Measurements from ENCODE around the gene FBXO34. TPM values are rescaled to one million over a fixed set of nuclear protein-coding genes. Genes with fewer than 3 reads are reported as not detected.

Gene FBXO34
- total RNA-seq, 1 experiment from 2014 or later = 13.9 TPM

DNA sequence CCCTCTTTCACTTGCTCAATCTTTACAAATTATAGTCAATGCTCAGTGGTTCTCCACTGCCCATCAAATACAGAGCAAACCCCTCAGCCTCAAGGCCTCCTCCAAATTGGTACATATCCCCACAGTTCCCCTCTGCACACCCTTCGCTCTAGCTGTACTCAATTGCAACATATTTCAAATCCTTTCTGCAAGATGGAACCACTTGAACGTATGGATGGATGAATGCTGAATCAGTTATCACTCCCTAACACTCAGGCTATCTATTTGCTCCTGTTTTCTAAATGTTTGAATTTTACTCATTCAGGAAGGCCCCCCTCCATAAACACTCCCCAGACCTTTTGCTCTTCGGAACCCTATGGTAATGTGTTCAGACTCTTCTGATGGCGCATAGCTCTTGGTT is 115.9 kb downstream of the FBXO34 start (continued):
- TF ChIP-seq, protein P1, sequence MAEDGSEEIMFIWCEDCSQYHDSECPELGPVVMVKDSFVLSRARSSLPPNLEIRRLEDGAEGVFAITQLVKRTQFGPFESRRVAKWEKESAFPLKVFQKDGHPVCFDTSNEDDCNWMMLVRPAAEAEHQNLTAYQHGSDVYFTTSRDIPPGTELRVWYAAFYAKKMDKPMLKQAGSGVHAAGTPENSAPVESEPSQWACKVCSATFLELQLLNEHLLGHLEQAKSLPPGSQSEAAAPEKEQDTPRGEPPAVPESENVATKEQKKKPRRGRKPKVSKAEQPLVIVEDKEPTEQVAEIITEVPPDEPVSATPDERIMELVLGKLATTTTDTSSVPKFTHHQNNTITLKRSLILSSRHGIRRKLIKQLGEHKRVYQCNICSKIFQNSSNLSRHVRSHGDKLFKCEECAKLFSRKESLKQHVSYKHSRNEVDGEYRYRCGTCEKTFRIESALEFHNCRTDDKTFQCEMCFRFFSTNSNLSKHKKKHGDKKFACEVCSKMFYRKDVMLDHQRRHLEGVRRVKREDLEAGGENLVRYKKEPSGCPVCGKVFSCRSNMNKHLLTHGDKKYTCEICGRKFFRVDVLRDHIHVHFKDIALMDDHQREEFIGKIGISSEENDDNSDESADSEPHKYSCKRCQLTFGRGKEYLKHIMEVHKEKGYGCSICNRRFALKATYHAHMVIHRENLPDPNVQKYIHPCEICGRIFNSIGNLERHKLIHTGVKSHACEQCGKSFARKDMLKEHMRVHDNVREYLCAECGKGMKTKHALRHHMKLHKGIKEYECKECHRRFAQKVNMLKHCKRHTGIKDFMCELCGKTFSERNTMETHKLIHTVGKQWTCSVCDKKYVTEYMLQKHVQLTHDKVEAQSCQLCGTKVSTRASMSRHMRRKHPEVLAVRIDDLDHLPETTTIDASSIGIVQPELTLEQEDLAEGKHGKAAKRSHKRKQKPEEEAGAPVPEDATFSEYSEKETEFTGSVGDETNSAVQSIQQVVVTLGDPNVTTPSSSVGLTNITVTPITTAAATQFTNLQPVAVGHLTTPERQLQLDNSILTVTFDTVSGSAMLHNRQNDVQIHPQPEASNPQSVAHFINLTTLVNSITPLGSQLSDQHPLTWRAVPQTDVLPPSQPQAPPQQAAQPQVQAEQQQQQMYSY (CRISPR knock-in tag; IDR thresholded peaks at IDR 0.05) = no peak
- TF ChIP-seq GABPB1 (CRISPR knock-in tag; IDR thresholded peaks at IDR 0.05) = no peak

- no peaks in the 10 kb centered on the region for H3K4me1 Mint-ChIP-seq
- no peak for ATAC-seq
- CTCF ChIA-PET = no interaction called here
- H3K27me3 Mint-ChIP-seq (ENCODE audit: low read depth) = no peaks in the 10 kb centered on the region
- H3K27ac Mint-ChIP-seq = no peak overlapping the region
- POLR2A ChIA-PET = no interaction called here
- H3K36me3 Mint-ChIP-seq = peaks cover 16% of the 10 kb centered on the region
- TF ChIP-seq CREM (CRISPR knock-in tag; IDR thresholded peaks at IDR 0.05) = no peak
- no peak for TF ChIP-seq NFE2L1 (CRISPR knock-in tag; IDR thresholded peaks at IDR 0.05)
- TF ChIP-seq FOXK1 (CRISPR knock-in tag; IDR thresholded peaks at IDR 0.05) = no peak
- no peak for TF ChIP-seq PRRX2 (CRISPR knock-in tag; IDR thresholded peaks at IDR 0.05)
- no peak overlapping the region for H3K4me3 Mint-ChIP-seq
- DNase-seq (ENCODE audit: low spot score) = no peak
- H3K9me3 Mint-ChIP-seq = no peaks in the 10 kb centered on the region
These were observed 116.9 kb downstream of the FBXO34 start for GRCh38 chr14:55388160-55388559.

GRCh38 chr14:55389330-55389729 is 118.1 kb downstream of the FBXO34 start:
- no peak for ATAC-seq
- ChIA-PET CTCF (interaction anchor here (1.4 kb wide), 1 partner anchor 27 kb away, joined by 3 read pairs; no protein-coding TSS in a partner anchor), POLR2A (no interaction called here)
- DNase-seq (ENCODE audit: low spot score) = no peak
- H3K36me3 Mint-ChIP-seq = peaks cover 14% of the 10 kb centered on the region
- peak overlapping the region; percentile 22; the same call in 1 of the 2 replicates for H3K27ac Mint-ChIP-seq
- H3K4me3 Mint-ChIP-seq = no peak overlapping the region
- H3K4me1 Mint-ChIP-seq = no peaks in the 10 kb centered on the region
- H3K9me3 Mint-ChIP-seq = no peaks in the 10 kb centered on the region
- TF ChIP-seq NFYB (CRISPR knock-in tag; conservative IDR thresholded peaks at IDR 0.05; ENCODE audit: low read depth) = no peak
- no peak for TF ChIP-seq PRRX2 (CRISPR knock-in tag; IDR thresholded peaks at IDR 0.05)
- no peak for TF ChIP-seq ZNF232 (CRISPR knock-in tag; IDR thresholded peaks at IDR 0.05)
- no peak for TF ChIP-seq CREB1 (CRISPR knock-in tag; IDR thresholded peaks at IDR 0.05)
- TF ChIP-seq ZNF423 (CRISPR knock-in tag; IDR thresholded peaks at IDR 0.05) = no peak
- no peak for TF ChIP-seq TEAD1 (CRISPR knock-in tag; IDR thresholded peaks at IDR 0.05)
- no peak for TF ChIP-seq CBFB (CRISPR knock-in tag; IDR thresholded peaks at IDR 0.05; ENCODE audit: low read depth)
- TF ChIP-seq FOXK1 (CRISPR knock-in tag; IDR thresholded peaks at IDR 0.05) = no peak
- TF ChIP-seq HMGA2 (CRISPR knock-in tag; IDR thresholded peaks at IDR 0.05) = no peak
- no peak for TF ChIP-seq ZNF138 (CRISPR knock-in tag; conservative IDR thresholded peaks at IDR 0.05)
- TF ChIP-seq ZNF317 (CRISPR knock-in tag; IDR thresholded peaks at IDR 0.05; ENCODE audit: borderline replicate concordance, low read depth) = no peak
- no peak for TF ChIP-seq NR1H2 (CRISPR knock-in tag; IDR thresholded peaks at IDR 0.05)
- H3K27me3 Mint-ChIP-seq (ENCODE audit: low read depth) = no peaks in the 10 kb centered on the region

DNA sequence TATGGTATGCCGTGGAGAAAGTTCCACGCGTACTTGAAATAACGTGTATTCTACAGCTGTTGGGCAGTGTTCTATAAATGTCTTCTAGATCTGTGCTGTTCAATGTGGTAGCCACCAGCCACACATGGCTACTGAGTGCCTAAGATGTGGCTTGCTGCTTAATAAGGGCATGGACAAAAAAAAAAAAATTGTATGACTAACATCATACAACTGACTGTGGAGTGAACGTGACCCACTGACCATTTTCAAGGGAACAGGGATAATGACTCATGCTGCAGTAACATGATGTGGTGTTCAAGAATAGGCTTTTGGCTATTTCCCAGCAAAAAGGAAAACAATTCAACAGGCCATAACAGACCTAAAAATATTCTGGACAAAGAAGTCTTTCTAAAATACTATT is 127.5 kb downstream of the FBXO34 start:
- Mint-ChIP-seq H3K27ac (no peak overlapping the region), H3K27me3 (ENCODE audit: low read depth) (no peaks in the 10 kb centered on the region), H3K36me3 (peaks cover 5% of the 10 kb centered on the region), H3K4me3 (no peak overlapping the region), H3K9me3 (peaks cover 8% of the 10 kb centered on the region), H3K4me1 (no peaks in the 10 kb centered on the region)
- TF ChIP-seq, protein P2, sequence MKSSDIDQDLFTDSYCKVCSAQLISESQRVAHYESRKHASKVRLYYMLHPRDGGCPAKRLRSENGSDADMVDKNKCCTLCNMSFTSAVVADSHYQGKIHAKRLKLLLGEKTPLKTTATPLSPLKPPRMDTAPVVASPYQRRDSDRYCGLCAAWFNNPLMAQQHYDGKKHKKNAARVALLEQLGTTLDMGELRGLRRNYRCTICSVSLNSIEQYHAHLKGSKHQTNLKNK (CRISPR knock-in tag; IDR thresholded peaks at IDR 0.05) = no peak
- TF ChIP-seq ZNF396 (CRISPR knock-in tag; IDR thresholded peaks at IDR 0.05; ENCODE audit: borderline replicate concordance) = no peak
- no peak for ATAC-seq
- ChIA-PET CTCF (no interaction called here), POLR2A (no interaction called here)
- DNase-seq (ENCODE audit: low spot score) = no peak
